HEK293 (cell line): ENCODE data around the gene CADM3.

Experiments
- CTCF ChIA-PET: fragments of 350-600 bp; formaldehyde crosslinking; extraction: SDS; loops from one replicate; lab custom pipeline; 2021; ENCODE audit warnings: antibody characterized with exemption; lab: Yijun Ruan, JAX
- POLR2A ChIA-PET: fragments of 300-600 bp; formaldehyde crosslinking; extraction: SDS; loops from one replicate; lab custom pipeline; 2020; ENCODE audit warnings: antibody characterized with exemption, inconsistent platforms; lab: Yijun Ruan, JAX
- H3K27ac ChIP-seq: fragments of 200-500 bp; sonication (Bioruptor generic); 2 replicates; pipeline ENCODE4 v1.5.1; 2014; ENCODE audit warnings: low read depth, low read length, control low read depth, inconsistent platforms; ENCODE audit errors: extremely low read depth
- H3K36me3 ChIP-seq, 2 experiments: fragments of 200-500 bp in 1 of 2; sonication (Bioruptor generic) in 1 of 2; 1 replicate in 1 of 2; 2 replicates in 1 of 2; pipeline ENCODE4 v1.5.1; 2014 to 2017; ENCODE audit warnings: inconsistent platforms in 2 of 2, low read length in 2 of 2; ENCODE audit not compliant: control insufficient read depth in 2 of 2, insufficient read depth in 1 of 2
- H3K4me1 ChIP-seq: fragments of 200-500 bp; sonication (Bioruptor generic); 2 replicates; pipeline ENCODE4 v1.5.1; 2014; ENCODE audit warnings: mild to moderate bottlenecking, low read length, inconsistent platforms; ENCODE audit not compliant: control insufficient read depth, insufficient read depth
- H3K4me3 ChIP-seq: 2 replicates; pipeline ENCODE4 v1.5.1; 2011; ENCODE audit warnings: low read depth, mild to moderate bottlenecking, control low read depth, low read length, moderate library complexity
- H3K9me3 ChIP-seq: fragments of 200-500 bp; sonication (Bioruptor generic); 2 replicates; pipeline ENCODE4 v1.5.1; 2014; ENCODE audit warnings: low read depth, low read length, inconsistent platforms; ENCODE audit not compliant: control insufficient read depth, insufficient read depth
- KLF10 ChIP-seq: fragments of 450-650 bp; IDR thresholded peaks from 2 replicates; pipeline ENCODE4 v1.5.1; 2018; ENCODE audit warnings: missing biosample characterization, mild to moderate bottlenecking, missing genetic modification characterization
- SP3 ChIP-seq: fragments of 450-650 bp; formaldehyde crosslinking; IDR thresholded peaks from 2 replicates; pipeline ENCODE4 v1.5.1; 2016; ENCODE audit warnings: missing biosample characterization, missing genetic modification characterization
- WT1 ChIP-seq: fragments of 450-650 bp; formaldehyde crosslinking; IDR thresholded peaks from 2 replicates; pipeline ENCODE4 v1.5.1; 2016; ENCODE audit warnings: missing biosample characterization, missing genetic modification characterization
- ZNF138 ChIP-seq: fragments of 450-650 bp; formaldehyde crosslinking; IDR thresholded peaks from 2 replicates; pipeline ENCODE4 v1.5.1; 2016; ENCODE audit warnings: missing biosample characterization, missing genetic modification characterization, borderline replicate concordance
- ZNF423 ChIP-seq: fragments of 450-650 bp; formaldehyde crosslinking; IDR thresholded peaks from 2 replicates; pipeline ENCODE4 v1.5.1; 2016; ENCODE audit warnings: missing biosample characterization, missing genetic modification characterization
- ZNF501 ChIP-seq: fragments of 450-650 bp; formaldehyde crosslinking; IDR thresholded peaks from 2 replicates; pipeline ENCODE4 v1.5.1; 2016; ENCODE audit warnings: missing biosample characterization, missing genetic modification characterization
- ZNF521 ChIP-seq: fragments of 450-650 bp; formaldehyde crosslinking; IDR thresholded peaks from 2 replicates; pipeline ENCODE4 v1.5.1; 2017; ENCODE audit warnings: missing biosample characterization, mild to moderate bottlenecking, missing genetic modification characterization
- ZNF596 ChIP-seq: fragments of 450-650 bp; IDR thresholded peaks from 2 replicates; pipeline ENCODE4 v1.5.0; 2018; ENCODE audit warnings: missing biosample characterization, mild to moderate bottlenecking, missing genetic modification characterization, moderate library complexity
- ZNF610 ChIP-seq: fragments of 450-650 bp; formaldehyde crosslinking; IDR thresholded peaks from 2 replicates; pipeline ENCODE4 v1.5.1; 2016; ENCODE audit warnings: missing biosample characterization, missing genetic modification characterization, borderline replicate concordance
- ZNF830 ChIP-seq: fragments of 450-650 bp; IDR thresholded peaks from 2 replicates; pipeline ENCODE4 v1.5.0; 2018; ENCODE audit warnings: missing biosample characterization, missing genetic modification characterization, low read depth, mild to moderate bottlenecking, moderate library complexity
- ZSCAN30 ChIP-seq: fragments of 450-650 bp; IDR thresholded peaks from 2 replicates; pipeline ENCODE4 v1.5.1; 2018; ENCODE audit warnings: missing biosample characterization, mild to moderate bottlenecking, missing genetic modification characterization, moderate library complexity
- TF ChIP-seq, protein P1 (sequence below): fragments of 450-650 bp; formaldehyde crosslinking; IDR thresholded peaks from 2 replicates; pipeline ENCODE4 v1.5.1; 2016; ENCODE audit warnings: missing biosample characterization, missing genetic modification characterization
- TF ChIP-seq, protein P2 (sequence below): fragments of 450-650 bp; formaldehyde crosslinking; IDR thresholded peaks from 2 replicates; pipeline ENCODE4 v1.5.1; 2016; ENCODE audit warnings: missing biosample characterization, missing genetic modification characterization
- TF ChIP-seq, protein P3 (sequence below): fragments of 450-650 bp; formaldehyde crosslinking; IDR thresholded peaks from 2 replicates; pipeline ENCODE4 v1.5.1; 2016; ENCODE audit warnings: missing biosample characterization, missing genetic modification characterization
- TF ChIP-seq, protein P4 (sequence below): fragments of 450-650 bp; formaldehyde crosslinking; IDR thresholded peaks from 2 replicates; pipeline ENCODE4 v1.5.1; 2017; ENCODE audit warnings: missing biosample characterization, missing genetic modification characterization

Gene CADM3

DNA sequence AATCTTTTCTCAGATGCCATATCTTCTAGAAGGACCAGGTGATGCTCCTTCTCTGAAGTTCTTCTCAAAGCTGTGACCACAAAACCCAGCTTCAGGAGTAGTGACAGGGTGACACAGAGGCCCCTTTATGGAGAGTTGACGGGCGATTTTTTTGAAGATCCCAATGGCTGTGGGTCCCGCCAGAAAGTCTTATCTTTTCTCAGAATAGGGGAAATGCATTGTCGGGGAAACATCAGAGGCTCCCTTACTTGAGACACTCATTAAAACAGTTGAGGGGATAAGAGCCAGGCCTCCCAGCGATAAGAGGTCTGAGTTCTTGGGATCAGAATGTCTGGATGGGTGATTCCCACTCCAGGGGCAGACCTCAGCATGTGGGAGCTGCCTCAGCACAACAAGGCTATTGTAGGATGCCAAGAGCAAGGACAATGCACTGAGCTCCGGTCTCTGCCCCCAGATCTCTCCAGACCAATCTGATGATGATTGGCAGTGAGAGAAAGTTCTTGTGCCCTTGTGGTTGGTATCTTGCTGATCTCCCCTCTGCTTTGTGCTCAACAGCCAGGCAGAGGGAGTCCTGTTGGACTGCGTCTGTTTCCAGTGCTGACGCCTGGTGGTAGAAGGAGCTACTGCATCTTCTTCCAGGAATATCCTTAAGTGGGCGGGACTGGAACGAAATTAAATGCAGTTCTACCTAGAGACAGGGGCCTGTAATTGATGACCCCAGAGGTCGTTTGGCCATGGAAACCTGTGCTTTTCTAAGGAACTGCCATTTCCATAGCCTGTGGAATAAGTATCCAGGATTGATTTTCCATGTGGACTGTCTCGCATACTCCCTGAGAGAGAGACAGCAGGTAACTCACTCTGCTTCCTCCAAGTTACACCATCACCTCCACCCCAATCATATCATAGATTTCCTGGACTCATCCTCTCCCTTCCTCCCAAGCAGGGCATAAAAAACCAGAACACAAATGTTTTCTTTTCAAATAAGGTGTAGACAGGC lies 26.4 kb downstream of the CADM3 start:
- H3K36me3 ChIP-seq = no peaks in the 10 kb centered on the region
- ChIA-PET CTCF (interaction anchor here (0.5 to 6.2 kb wide), 32 partner anchors 9 to 1765 kb away, joined by 3 to 69 read pairs (median 4); partner anchors contain the start of gene ACKR1), POLR2A (interaction anchor here (0.6 to 0.7 kb wide), 2 partner anchors 10 to 68 kb away, joined by 3 to 5 read pairs; no protein-coding TSS in a partner anchor)
- no peak for TF ChIP-seq ZNF521 (tag by site-specific recombination)
- TF ChIP-seq ZSCAN30 = no peak
- TF ChIP-seq, protein P1, sequence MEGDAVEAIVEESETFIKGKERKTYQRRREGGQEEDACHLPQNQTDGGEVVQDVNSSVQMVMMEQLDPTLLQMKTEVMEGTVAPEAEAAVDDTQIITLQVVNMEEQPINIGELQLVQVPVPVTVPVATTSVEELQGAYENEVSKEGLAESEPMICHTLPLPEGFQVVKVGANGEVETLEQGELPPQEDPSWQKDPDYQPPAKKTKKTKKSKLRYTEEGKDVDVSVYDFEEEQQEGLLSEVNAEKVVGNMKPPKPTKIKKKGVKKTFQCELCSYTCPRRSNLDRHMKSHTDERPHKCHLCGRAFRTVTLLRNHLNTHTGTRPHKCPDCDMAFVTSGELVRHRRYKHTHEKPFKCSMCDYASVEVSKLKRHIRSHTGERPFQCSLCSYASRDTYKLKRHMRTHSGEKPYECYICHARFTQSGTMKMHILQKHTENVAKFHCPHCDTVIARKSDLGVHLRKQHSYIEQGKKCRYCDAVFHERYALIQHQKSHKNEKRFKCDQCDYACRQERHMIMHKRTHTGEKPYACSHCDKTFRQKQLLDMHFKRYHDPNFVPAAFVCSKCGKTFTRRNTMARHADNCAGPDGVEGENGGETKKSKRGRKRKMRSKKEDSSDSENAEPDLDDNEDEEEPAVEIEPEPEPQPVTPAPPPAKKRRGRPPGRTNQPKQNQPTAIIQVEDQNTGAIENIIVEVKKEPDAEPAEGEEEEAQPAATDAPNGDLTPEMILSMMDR (tag by site-specific recombination) = peak; percentile 43; the same call in 1 of the 2 replicates
- H3K4me1 ChIP-seq = no peaks in the 10 kb centered on the region
- no peaks in the 10 kb centered on the region for H3K9me3 ChIP-seq
- no peak overlapping the region for H3K4me3 ChIP-seq
- H3K27ac ChIP-seq = no peak overlapping the region

DNA sequence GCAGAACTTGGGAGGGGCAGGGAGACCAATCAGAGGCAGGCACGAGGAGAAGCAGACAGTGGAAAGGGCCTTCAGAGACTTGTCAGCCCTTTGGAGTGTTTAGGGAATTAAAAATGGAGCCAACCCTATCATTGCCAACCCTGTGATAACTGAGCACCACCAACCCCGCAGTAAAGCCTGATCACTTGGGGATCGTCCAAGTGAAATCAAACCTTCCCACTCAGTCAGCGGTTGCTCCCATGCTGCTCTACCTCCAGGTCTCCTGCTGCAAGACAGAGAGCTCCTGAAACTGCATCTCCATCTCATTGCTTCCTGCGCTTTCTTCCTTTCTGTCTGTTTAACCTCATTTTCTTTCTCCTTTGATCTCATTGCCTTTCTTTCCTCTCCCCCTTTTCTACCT lies 28.5 kb downstream of the CADM3 start:
- TF ChIP-seq ZNF830 (tag by site-specific recombination) (no peak), ZNF501 (tag by site-specific recombination) (no peak)
- TF ChIP-seq, protein P2, sequence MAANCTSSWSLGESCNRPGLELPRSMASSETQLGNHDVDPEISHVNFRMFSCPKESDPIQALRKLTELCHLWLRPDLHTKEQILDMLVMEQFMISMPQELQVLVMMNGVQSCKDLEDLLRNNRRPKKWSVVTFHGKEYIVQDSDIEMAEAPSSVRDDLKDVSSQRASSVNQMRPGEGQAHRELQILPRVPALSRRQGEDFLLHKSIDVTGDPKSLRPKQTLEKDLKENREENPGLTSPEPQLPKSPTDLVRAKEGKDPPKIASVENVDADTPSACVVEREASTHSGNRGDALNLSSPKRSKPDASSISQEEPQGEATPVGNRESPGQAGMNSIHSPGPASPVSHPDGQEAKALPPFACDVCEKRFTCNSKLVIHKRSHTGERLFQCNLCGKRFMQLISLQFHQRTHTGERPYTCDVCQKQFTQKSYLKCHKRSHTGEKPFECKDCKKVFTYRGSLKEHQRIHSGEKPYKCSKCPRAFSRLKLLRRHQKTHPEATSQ (tag by site-specific recombination) = no peak
- POLR2A ChIA-PET = no interaction called here
- Histone ChIP-seq H3K27ac (no peak overlapping the region), H3K4me3 (no peak overlapping the region), H3K9me3 (no peaks in the 10 kb centered on the region), H3K4me1 (no peaks in the 10 kb centered on the region), H3K36me3 (no peaks in the 10 kb centered on the region)
- CTCF ChIA-PET = interaction anchor here (1.2 to 6.2 kb wide), 3 partner anchors 12 to 38 kb away, joined by 6 to 69 read pairs (median 66); no protein-coding TSS in a partner anchor

DNA sequence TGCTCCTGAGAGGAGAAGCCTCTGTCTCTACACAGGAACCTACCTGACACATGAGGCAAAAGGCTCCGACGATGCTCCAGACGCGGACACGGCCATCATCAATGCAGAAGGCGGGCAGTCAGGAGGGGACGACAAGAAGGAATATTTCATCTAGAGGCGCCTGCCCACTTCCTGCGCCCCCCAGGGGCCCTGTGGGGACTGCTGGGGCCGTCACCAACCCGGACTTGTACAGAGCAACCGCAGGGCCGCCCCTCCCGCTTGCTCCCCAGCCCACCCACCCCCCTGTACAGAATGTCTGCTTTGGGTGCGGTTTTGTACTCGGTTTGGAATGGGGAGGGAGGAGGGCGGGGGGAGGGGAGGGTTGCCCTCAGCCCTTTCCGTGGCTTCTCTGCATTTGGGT lies 29.4 kb downstream of the CADM3 start:
- Histone ChIP-seq H3K36me3 (no peaks in the 10 kb centered on the region), H3K4me3 (no peak overlapping the region), H3K4me1 (no peaks in the 10 kb centered on the region), H3K9me3 (no peaks in the 10 kb centered on the region), H3K27ac (no peak overlapping the region)
- POLR2A ChIA-PET = no interaction called here
- CTCF ChIA-PET = interaction anchor here (1.2 kb wide), 1 partner anchor 11 kb away, joined by 6 read pairs; no protein-coding TSS in a partner anchor
- TF ChIP-seq WT1 (tag by site-specific recombination) (no peak), KLF10 (tag by site-specific recombination) (no peak), ZNF610 (no peak), ZNF596 (tag by site-specific recombination) (no peak), SP3 (tag by site-specific recombination) (no peak)
- TF ChIP-seq, protein P3, sequence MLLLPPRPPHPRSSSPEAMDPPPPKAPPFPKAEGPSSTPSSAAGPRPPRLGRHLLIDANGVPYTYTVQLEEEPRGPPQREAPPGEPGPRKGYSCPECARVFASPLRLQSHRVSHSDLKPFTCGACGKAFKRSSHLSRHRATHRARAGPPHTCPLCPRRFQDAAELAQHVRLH (tag by site-specific recombination) = no peak
- TF ChIP-seq, all 188 proteins: peak for 0

DNA sequence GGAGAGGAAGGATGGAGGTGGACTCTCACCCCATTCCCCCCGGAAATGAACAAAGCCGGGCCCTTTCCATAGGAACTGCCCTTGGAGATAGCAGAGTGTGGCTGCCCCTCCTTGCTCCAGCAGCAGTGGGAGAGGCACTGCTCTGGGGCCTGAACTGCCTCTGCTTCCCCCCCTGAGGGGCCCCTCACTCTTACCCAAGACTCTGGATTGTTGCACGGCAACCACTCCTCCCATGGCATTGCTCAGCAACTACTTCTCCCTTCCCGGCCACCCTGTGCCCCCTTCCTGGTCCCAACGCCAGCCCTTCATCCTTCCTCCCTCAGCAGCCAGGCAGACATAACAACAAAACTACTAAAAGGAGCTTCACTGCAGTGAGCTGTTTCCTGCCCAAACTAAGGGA lies 30.2 kb downstream of the CADM3 start:
- POLR2A ChIA-PET = no interaction called here
- no peak overlapping the region for H3K4me3 ChIP-seq
- CTCF ChIA-PET = interaction anchor here (0.6 to 2.6 kb wide), 4 partner anchors 12 to 1376 kb away, joined by 3 to 13 read pairs (median 4); no protein-coding TSS in a partner anchor
- TF ChIP-seq ZNF610 = no peak
- TF ChIP-seq KLF10 (tag by site-specific recombination) = no peak
- TF ChIP-seq ZNF138 (tag by site-specific recombination) = no peak
- no peak for TF ChIP-seq ZNF423 (tag by site-specific recombination)
- TF ChIP-seq, protein P4, sequence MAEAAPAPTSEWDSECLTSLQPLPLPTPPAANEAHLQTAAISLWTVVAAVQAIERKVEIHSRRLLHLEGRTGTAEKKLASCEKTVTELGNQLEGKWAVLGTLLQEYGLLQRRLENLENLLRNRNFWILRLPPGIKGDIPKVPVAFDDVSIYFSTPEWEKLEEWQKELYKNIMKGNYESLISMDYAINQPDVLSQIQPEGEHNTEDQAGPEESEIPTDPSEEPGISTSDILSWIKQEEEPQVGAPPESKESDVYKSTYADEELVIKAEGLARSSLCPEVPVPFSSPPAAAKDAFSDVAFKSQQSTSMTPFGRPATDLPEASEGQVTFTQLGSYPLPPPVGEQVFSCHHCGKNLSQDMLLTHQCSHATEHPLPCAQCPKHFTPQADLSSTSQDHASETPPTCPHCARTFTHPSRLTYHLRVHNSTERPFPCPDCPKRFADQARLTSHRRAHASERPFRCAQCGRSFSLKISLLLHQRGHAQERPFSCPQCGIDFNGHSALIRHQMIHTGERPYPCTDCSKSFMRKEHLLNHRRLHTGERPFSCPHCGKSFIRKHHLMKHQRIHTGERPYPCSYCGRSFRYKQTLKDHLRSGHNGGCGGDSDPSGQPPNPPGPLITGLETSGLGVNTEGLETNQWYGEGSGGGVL (tag by site-specific recombination) = no peak
- no peaks in the 10 kb centered on the region for H3K36me3 ChIP-seq
- H3K4me1 ChIP-seq = no peaks in the 10 kb centered on the region
- H3K27ac ChIP-seq = no peak overlapping the region
- H3K9me3 ChIP-seq = no peaks in the 10 kb centered on the region
